Right lobe of liver (tissue), 6 donors: Measurements from ENCODE around the gene LHFPL6. TPM values are rescaled to one million over a fixed set of nuclear protein-coding genes. Genes with fewer than 3 reads are reported as not detected.

ENCODE experiments used
- ATAC-seq, 4 donors: fragments of 200-7000 bp; cut with Tn5 transposase; one replicate each; pipeline ENCODE4 v1.9.1; 2020; ENCODE audit warnings: mild to moderate bottlenecking in 4 of 4, moderate library complexity in 4 of 4
- DNase-seq, 3 donors: peaks; one replicate each; pipeline ENCODE4 v3.0.0-alpha.2; 2020
- H3K27ac ChIP-seq, 3 donors: fragments of 200-600 bp; one replicate each; pipeline ENCODE4 v1.8.0; 2022
- H3K27me3 ChIP-seq, 2 donors: fragments of 200-600 bp; one replicate each; pipeline ENCODE4 v1.8.0; 2022
- H3K36me3 ChIP-seq, 4 donors: fragments of 200-600 bp; sonication (generic) in 1 of 4; one replicate each; pipeline versions ENCODE4 v1.5.1 to v1.8.0; 2017 to 2022; ENCODE audit warnings: control low read depth in 1 of 4
- H3K4me1 ChIP-seq, 4 donors: fragments of 200-600 bp; sonication (generic) in 1 of 4; one replicate each; pipeline versions ENCODE4 v1.5.1 to v1.8.0; 2017 to 2022; ENCODE audit warnings: control low read depth in 1 of 4
- H3K4me3 ChIP-seq, 3 donors: fragments of 200-600 bp; one replicate each; pipeline ENCODE4 v1.8.0; 2022
- H3K9me3 ChIP-seq, 4 donors: fragments of 200-600 bp; sonication (generic) in 1 of 4; one replicate each; pipeline versions ENCODE4 v1.5.1 to v1.8.0; 2017 to 2022; ENCODE audit warnings: control low read depth in 1 of 4
- CTCF ChIP-seq, 4 donors: fragments of 200-600 bp in 3 of 4; fragments of 450-650 bp in 1 of 4; IDR thresholded peaks; one replicate each; pipeline versions ENCODE4 v1.5.1 to v1.8.0; 2016 to 2022; ENCODE audit warnings: antibody characterized with exemption in 4 of 4, mild to moderate bottlenecking in 2 of 4
- POLR2A ChIP-seq: fragments of 450-650 bp; IDR thresholded peaks from one replicate; pipeline ENCODE4 v1.6.1; 2017; ENCODE audit warnings: antibody characterized with exemption, mild to moderate bottlenecking
- WGBS: methylation state at CpG from one replicate; pipeline ENCODE4 v1.1.6; 2018; ENCODE audit warnings: low coverage, low lambda C conversion rate; ENCODE audit not compliant: insufficient coverage; ENCODE audit errors: missing lambda C conversion rate; 5-methylcytosine and 5-hydroxymethylcytosine counted together
- intact Hi-C, 2 donors: fragments of 100-400 bp; cut with DNase I; formaldehyde crosslinking; loops; one replicate each; pipeline versions ENCODE4 v1.11.2 to v1.14.1; 2022
- total RNA-seq, 6 experiments: library from RNA; depleted of rRNA in 2 of 6; stranded (reverse); fragments of >200 nt in 2 of 6; fragmentation: NEBNext Ultra II Directional in 3 of 6; extraction: Animal tissue kit (Norgen Biotek cat#: 25700) in 3 of 6; gene quantifications; one replicate each; pipeline versions ENCODE4 v1.1.0 to v1.2.4, GENCODE V29; 2016 to 2023
- donor health status: DM: no; HTN: yes; CAD: no.
- donor health status: DM: no; HTN: no; CAD: no.
- donor health status: DM: no; HTN: no; CAD: no.
- donor health status: DM: no; HTN: yes; CAD: no.
- donor health status: DM: no; HTN: yes; CAD: no.

The LHFPL6 gene
- total RNA-seq, 6 experiments from 2014 or later = 3.0 to 8.4 (median 4.6) TPM

GRCh38 chr13:39369161-39369890, 233.7 kb downstream of the LHFPL6 start:
- H3K36me3 ChIP-seq = no peaks in the 10 kb centered on the region
- no peaks in the 10 kb centered on the region for H3K27me3 ChIP-seq
- DNase-seq (no peak), ATAC-seq (no peak)
- intact Hi-C loops = no loop called here
- no peak overlapping the region for H3K4me3 ChIP-seq
- H3K9me3 ChIP-seq = no peaks in the 10 kb centered on the region
- H3K4me1 ChIP-seq = no peaks in the 10 kb centered on the region
- no peak overlapping the region for H3K27ac ChIP-seq
- WGBS = 0% methylated on average over 1 of the region's 1 CpG
- TF ChIP-seq CTCF (IDR thresholded peaks at IDR 0.05) (no peak), POLR2A (no peak)

GRCh38 chr13:39365879-39366278, 237.1 kb downstream of the LHFPL6 start:
- H3K27ac ChIP-seq = no peak overlapping the region
- no peaks in the 10 kb centered on the region for H3K27me3 ChIP-seq
- no peaks in the 10 kb centered on the region for H3K9me3 ChIP-seq
- no peak for TF ChIP-seq CTCF (IDR thresholded peaks at IDR 0.05)
- no peak for TF ChIP-seq POLR2A
- H3K36me3 ChIP-seq = no peaks in the 10 kb centered on the region
- no peak overlapping the region for H3K4me3 ChIP-seq
- no peak for ATAC-seq
- DNase-seq = no peak
- no peaks in the 10 kb centered on the region for H3K4me1 ChIP-seq
- intact Hi-C loops = no loop called here

- H3K27me3 ChIP-seq = no peaks in the 10 kb centered on the region
- ATAC-seq = no peak
- no peaks in the 10 kb centered on the region for H3K9me3 ChIP-seq
- no peak overlapping the region for H3K4me3 ChIP-seq
- no peaks in the 10 kb centered on the region for H3K4me1 ChIP-seq
- no peak for DNase-seq
- intact Hi-C loops = no loop called here
- 64% methylated on average over 5 of the region's 5 CpGs for WGBS
- TF ChIP-seq POLR2A (no peak), CTCF (IDR thresholded peaks at IDR 0.05) (no peak)
- H3K36me3 ChIP-seq = no peaks in the 10 kb centered on the region
- H3K27ac ChIP-seq = no peak overlapping the region
Observed at GRCh38 chr13:39364947-39365468, 238.0 kb downstream of the LHFPL6 start.

GRCh38 chr13:39363382-39363772, 239.6 kb downstream of the LHFPL6 start:
- Histone ChIP-seq H3K27ac (no peak overlapping the region), H3K27me3 (no peaks in the 10 kb centered on the region), H3K4me3 (no peak overlapping the region), H3K36me3 (no peaks in the 10 kb centered on the region), H3K9me3 (no peaks in the 10 kb centered on the region), H3K4me1 (no peaks in the 10 kb centered on the region)
- ATAC-seq = peak in 1 of 4 donors; percentile 55
- 43% methylated on average over 4 of the region's 4 CpGs for WGBS
- TF ChIP-seq POLR2A (no peak), CTCF (IDR thresholded peaks at IDR 0.05) (no peak)
- intact Hi-C loops = no loop called here
- DNase-seq = no peak
